Spleen (tissue), 7 donors: Measurements from ENCODE around the gene RASA3.

ENCODE experiments used
- POLR2AphosphoS5 ChIP-seq, 3 donors: sonication (generic); formaldehyde crosslinking; IDR thresholded peaks; one replicate each; pipeline ENCODE4 v1.5.1; 2017; ENCODE audit warnings: antibody characterized with exemption in 3 of 3
- TF ChIP-seq, protein P1 (sequence below), 11 experiments: fragments of 200-600 bp in 7 of 11; fragments of 450-650 bp in 4 of 11; sonication (generic) in 4 of 11; IDR thresholded peaks in 8 of 11; conservative IDR thresholded peaks in 3 of 11; 1 replicate in 7 of 11; 2 replicates in 4 of 11; pipeline versions ENCODE4 v1.4.0 to v1.8.0; 2016 to 2021; ENCODE audit warnings: antibody characterized with exemption in 11 of 11, inconsistent platforms in 4 of 11, mild to moderate bottlenecking in 1 of 11
- donor health status: DM: no; HTN: no; CAD: no; lungs with moderate emphysema.
- donor health status: DM: no; HTN: no; CAD: no.
- donor health status: DM: no; HTN: no; CAD: no.

DNA sequence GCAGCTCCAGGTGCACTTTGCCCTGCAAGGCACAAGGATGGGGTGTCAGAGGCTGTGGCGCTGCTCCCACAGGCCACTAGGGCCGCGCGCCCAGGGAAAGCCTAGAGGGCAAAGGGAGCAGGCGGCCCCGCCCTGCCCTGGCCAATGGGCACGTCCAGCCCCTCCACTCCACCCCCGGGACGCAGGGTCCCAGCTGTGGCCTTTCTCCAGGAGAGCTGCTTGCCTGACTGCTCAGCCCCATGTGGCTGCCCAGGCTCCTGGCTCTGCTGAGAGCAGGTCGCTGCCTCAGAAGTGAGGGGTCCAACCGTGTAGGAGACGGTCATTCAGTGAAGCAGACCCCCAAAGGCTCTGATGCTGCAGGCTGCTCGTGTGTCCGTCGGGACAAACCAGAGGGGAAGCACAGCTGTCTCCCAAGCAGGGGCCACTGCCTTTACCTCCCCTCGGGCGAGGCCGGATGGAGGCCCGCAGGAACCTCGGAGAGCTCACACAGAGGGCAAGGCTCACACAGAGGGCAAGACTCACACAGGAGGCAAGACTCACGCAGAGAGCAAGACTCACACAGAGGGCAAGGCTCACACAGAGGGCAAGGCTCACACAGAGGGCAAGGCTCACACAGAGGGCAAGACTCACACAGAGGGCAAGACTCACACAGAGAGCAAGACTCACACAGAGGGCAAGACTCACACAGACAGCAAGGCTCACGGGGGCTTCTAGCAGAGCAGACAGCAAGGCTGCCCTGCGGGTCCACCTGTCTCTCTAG is 102.4 kb downstream of the RASA3 start:
- TF ChIP-seq, protein P1, sequence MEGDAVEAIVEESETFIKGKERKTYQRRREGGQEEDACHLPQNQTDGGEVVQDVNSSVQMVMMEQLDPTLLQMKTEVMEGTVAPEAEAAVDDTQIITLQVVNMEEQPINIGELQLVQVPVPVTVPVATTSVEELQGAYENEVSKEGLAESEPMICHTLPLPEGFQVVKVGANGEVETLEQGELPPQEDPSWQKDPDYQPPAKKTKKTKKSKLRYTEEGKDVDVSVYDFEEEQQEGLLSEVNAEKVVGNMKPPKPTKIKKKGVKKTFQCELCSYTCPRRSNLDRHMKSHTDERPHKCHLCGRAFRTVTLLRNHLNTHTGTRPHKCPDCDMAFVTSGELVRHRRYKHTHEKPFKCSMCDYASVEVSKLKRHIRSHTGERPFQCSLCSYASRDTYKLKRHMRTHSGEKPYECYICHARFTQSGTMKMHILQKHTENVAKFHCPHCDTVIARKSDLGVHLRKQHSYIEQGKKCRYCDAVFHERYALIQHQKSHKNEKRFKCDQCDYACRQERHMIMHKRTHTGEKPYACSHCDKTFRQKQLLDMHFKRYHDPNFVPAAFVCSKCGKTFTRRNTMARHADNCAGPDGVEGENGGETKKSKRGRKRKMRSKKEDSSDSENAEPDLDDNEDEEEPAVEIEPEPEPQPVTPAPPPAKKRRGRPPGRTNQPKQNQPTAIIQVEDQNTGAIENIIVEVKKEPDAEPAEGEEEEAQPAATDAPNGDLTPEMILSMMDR (IDR thresholded peaks at IDR 0.05 in 8 of 11, conservative IDR thresholded peaks at IDR 0.05 in 3 of 11): no peak
- TF ChIP-seq POLR2AphosphoS5 (IDR thresholded peaks at IDR 0.05): peak in 1 of 3 donors; percentile 24
